HG02840 (cell line): ENCODE measurements around the gene PIK3C3.

Source experiments
- ATAC-seq: cut with Tn5 transposase; IDR thresholded peaks from one replicate; pipeline ENCODE4 v1.9.1; 2021; ENCODE audit warnings: mild to moderate bottlenecking, moderate library complexity, moderate number of reproducible peaks; ENCODE audit not compliant: unreplicated experiment, low FRiP score

PIK3C3 gene

DNA sequence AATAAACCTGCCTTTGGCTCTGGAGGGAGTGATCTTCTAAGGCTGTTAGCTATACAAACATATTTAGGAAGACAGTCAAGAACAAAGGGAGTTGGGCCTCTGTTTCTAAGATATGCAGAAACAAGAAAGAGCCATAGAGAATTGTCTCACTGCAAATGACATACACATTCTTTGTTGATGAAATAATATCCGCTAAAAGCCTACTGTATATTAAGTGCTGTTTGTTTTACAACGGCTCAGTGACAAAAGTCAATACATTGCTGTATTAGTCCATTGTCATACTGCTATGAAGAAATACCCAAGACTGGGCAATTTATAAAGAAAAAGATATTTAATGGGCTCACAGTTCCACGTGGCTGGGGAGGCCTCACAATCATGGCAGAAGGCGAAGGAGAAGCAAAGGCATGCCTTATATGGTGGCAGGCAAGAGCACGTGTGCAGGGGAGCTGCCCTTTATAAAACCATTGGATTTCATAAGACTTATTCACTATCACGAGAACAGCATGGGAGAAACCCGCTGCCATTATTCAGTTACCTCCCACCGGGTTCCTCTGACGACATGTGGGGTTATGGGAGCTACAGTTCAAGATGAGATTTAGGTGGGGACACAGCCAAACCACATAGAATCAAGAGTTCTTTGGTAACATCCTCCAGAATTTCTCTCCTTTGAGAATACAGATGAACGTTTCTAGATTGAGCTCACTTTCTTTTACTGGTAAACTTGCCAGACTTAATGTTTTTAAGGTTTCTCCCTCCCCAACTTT lies 157.8 kb downstream of the PIK3C3 start:
- no peak for ATAC-seq

DNA sequence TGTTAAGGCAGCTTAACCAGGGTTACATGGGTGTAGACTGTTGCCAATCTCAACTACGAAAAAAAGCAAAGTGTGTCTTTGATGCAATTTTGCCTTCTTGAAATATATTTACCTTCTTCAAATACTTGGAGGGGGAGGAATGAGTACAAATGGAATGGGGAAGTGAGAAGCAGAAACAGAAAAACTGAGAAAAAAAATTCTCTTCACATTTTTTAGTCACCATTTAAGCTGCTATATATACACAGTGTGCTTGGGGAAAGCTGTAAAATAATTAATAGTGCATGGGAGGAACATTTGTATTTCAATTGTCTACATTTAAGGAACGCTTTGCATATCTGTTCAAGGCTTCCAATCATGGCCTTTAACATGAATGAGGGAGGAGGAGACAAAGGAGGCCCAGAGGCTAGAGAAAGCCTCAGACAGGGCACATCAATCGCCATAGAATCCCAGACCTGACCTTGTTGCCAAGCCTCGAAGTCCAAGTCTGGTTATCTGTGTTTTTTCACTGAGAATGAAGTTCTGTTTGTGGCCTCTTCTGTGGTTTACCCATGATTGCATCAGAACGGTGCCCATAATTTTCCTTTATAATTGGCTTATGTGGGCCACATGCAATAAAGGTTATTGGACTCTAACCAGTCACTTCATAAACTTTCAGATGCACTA lies 158.6 kb downstream of the PIK3C3 start:
- ATAC-seq: peak; percentile 58

DNA sequence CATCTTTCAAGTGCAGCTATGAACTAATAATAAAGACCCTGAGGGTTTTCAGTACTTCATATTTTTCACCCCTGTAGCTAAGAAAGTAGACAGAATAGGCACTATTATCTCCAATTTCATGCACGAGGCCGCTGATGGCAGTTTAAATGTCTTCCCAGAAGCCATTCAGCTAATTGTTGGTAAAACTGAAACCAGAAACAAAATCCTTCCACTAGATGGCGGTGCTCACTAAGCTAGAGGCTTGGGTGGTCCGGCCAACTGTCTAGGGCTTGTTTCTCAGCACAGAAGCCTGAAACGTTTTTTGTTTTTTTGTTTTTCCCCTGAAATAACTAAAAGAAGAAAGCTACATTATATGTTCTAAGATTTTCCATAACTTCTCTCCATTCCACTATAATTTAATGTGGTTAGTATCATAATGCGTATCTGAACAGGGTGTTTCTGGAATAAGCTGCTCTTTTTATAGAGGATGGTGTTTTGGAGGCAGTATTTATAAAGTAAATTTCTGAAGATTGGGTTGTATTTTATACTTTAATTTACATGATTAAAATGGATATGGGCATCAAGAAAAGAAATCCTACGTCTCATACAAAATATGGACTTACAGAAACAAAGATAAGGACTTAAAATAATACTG lies 159.4 kb downstream of the PIK3C3 start:
- ATAC-seq: peak; percentile 81

DNA sequence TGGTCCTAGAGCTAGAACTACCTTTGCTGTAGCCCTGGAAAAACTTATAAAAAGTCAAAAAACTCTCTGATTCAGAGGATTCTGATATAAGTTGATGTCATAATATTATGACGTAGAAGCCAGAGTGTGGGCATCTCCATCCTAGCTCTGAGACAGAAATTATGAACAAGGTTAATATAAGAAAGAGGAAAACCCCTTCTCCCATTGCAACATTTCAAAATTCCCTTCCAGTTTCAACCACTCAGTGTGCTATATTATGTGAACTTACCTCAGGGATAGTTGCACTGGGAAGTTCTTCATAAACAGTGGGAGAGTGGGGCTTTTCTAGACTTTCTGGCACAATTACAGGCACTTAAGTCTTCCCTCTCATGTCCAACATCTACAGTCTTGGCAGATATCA lies 171.6 kb downstream of the PIK3C3 start:
- no peak for ATAC-seq

DNA sequence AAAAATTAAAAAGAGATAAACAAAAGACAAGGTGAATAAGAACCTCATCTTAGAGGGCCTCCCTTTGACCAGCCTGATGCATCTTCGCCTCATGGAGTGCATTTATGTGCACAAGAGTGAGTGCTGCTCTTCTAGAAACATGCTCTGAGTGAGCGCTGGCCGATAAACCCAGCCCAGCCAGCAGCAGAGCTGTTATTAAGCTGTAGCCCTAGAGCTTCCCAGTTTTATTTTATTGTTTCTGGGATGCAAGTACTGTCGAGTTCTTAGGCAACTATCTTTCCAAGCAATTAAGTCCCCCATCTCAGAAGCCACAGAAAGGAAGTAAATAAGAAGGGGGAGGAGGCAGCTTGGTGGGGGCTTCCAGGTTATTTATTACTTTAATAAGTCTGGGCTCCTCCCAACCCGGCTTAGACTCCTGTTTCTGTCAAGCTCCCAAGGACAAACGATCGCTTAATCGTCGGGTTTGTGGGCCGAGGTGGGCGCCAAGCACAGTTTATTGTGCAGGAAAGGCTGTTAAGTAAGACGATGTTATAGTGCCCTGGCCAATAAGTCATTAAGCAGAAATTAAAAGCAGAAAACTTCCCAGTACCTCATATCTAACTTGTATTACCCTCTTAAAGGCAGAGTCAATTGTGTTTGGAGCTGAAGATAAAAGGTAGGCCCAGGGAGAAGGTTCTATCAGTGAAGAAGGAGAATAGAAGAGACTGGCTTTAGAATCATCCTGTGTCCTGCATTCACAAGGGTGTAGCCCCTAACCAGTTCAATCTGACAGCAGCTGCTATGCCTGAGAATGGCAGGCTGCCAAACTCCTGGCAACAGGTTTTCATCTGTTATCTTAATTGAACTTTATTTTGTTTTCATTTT lies 176.3 kb downstream of the PIK3C3 start:
- ATAC-seq: no peak

DNA sequence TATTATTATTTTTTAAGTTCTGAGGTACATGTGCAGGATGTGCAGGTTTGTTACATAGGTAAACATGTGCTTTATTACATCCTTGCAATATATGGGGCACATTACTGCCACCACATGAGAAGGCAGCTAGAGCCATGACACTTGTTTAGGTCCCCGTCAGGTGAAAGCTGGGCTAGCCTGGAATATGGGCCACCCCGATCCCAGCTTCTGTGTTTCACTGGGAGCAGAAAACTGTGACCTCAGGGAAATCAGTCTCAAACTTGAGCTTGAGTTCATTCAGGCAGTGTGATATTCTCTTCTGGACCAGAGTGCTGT lies 176.9 kb downstream of the PIK3C3 start:
- ATAC-seq: no peak
